OCI-LY3 (cell line): ENCODE data around the gene DRD2.

ENCODE experiments used
- EZH2phosphoT487 ChIP-seq: fragments of 200-600 bp; shearing (Covaris generic); IDR thresholded peaks from 2 replicates; pipeline ENCODE4 v1.6.1; 2018; ENCODE audit warnings: antibody characterized with exemption, mixed run types, low read depth
- TF ChIP-seq, protein P1 (sequence below): fragments of 200-600, 300-600 bp; sonication (generic); IDR thresholded peaks from 2 replicates; pipeline ENCODE4 v1.5.1; 2014; ENCODE audit warnings: antibody characterized with exemption, low read length, low read depth

DNA sequence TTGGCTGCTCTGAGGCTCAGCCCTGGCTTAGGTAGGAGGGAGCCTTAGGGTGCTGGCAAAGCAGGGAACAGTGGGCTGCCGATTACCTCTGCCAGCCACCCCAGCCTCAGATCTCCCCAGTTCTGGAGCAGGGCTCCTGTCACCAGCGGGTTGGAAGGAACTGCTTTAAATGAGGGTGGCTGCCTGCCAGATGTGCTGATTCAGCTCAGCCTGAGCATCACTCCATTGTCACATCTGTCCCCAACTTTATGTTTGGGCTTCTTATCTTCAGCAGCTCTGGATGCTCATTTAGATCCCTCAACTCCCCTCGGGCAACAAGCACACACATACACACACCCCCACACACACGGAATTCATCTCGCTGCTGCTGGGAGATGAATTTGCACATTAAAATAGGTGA lies 104.6 kb downstream of the DRD2 start:
- TF ChIP-seq, protein P1, sequence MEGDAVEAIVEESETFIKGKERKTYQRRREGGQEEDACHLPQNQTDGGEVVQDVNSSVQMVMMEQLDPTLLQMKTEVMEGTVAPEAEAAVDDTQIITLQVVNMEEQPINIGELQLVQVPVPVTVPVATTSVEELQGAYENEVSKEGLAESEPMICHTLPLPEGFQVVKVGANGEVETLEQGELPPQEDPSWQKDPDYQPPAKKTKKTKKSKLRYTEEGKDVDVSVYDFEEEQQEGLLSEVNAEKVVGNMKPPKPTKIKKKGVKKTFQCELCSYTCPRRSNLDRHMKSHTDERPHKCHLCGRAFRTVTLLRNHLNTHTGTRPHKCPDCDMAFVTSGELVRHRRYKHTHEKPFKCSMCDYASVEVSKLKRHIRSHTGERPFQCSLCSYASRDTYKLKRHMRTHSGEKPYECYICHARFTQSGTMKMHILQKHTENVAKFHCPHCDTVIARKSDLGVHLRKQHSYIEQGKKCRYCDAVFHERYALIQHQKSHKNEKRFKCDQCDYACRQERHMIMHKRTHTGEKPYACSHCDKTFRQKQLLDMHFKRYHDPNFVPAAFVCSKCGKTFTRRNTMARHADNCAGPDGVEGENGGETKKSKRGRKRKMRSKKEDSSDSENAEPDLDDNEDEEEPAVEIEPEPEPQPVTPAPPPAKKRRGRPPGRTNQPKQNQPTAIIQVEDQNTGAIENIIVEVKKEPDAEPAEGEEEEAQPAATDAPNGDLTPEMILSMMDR: no peak
- no peak for TF ChIP-seq EZH2phosphoT487
